HCT116 (cell line): Measurements from ENCODE around the gene C5orf22. TPM values are rescaled to one million over a fixed set of nuclear protein-coding genes. Genes with fewer than 3 reads are reported as not detected.

Source experiments
- ATAC-seq: fragments of 200-7000 bp; cut with Tn5 transposase; 2 replicates; pipeline ENCODE4 v1.9.1; 2020; ENCODE audit warnings: mild to moderate bottlenecking, moderate library complexity
- BruUV-seq: library from RNA; stranded (reverse); fragments of 400-500 nt; replicated peaks from 2 replicates; lab custom pipeline; 2021; lab: Mats Ljungman, UMichigan
- CTCF ChIA-PET: fragments of 300-600 bp; sonication (Branson Sonifier 250); formaldehyde crosslinking; loops from one replicate; lab custom pipeline; 2021; ENCODE audit warnings: antibody characterized with exemption; lab: Charles Lee
- POLR2A ChIA-PET: fragments of 300-600, 350-600 bp; sonication (Branson Sonifier 250); formaldehyde crosslinking; loops from one replicate; lab custom pipeline; 2021; ENCODE audit warnings: antibody characterized with exemption; lab: Charles Lee
- RAD21 ChIA-PET, 2 experiments: fragments of 300-600 bp; sonication (Branson Sonifier 250); formaldehyde crosslinking; loops; one replicate each; lab custom pipeline; 2023; ENCODE audit warnings: low total read pairs in 2 of 2; ENCODE audit not compliant: uncharacterized antibody in 2 of 2, unreplicated experiment in 2 of 2, low non-redundant PET in 1 of 2; lab: Charles Lee
- DNase-seq: peaks from one replicate; pipeline ENCODE4 v3.0.0-alpha.2; 2010; ENCODE audit warnings: low read depth, low spot score
- H2AFZ ChIP-seq: fragments of 200-600 bp; shearing (Covaris generic), sonication (generic); 2 replicates; pipeline ENCODE4 v1.6.1; 2017; ENCODE audit warnings: low read depth, mixed run types, mixed read lengths, antibody characterized with exemption, low read length; ENCODE audit not compliant: poor library complexity, severe bottlenecking
- H3K27ac ChIP-seq: 2 replicates; pipeline ENCODE4 v1.5.1; 2012; ENCODE audit warnings: low read depth, low read length
- H3K27me3 ChIP-seq: fragments of 200-600 bp; sonication (generic); 2 replicates; pipeline ENCODE4 v1.6.1; 2016; ENCODE audit warnings: mixed run types, low read length, mixed read lengths; ENCODE audit not compliant: insufficient read depth
- H3K36me3 ChIP-seq, 2 experiments: fragments of 200-500 bp in 1 of 2; fragments of 200-600 bp in 1 of 2; sonication (Bioruptor generic) in 1 of 2; sonication (generic) in 1 of 2; 2 replicates each; pipeline versions ENCODE4 v1.5.1 to v1.6.1; 2014 to 2016; ENCODE audit warnings: low read length in 2 of 2, inconsistent platforms in 1 of 2, mixed read lengths in 1 of 2, mixed run types in 1 of 2; ENCODE audit not compliant: insufficient read depth in 2 of 2, control insufficient read depth in 1 of 2
- H3K4me1 ChIP-seq, 2 experiments: fragments of 200-600 bp in 1 of 2; sonication (generic) in 1 of 2; 2 replicates each; pipeline versions ENCODE4 v1.5.1 to v1.6.1; 2012 to 2017; ENCODE audit warnings: low read length in 2 of 2, inconsistent platforms in 1 of 2, mild to moderate bottlenecking in 1 of 2, mixed read lengths in 1 of 2, mixed run types in 1 of 2, moderate library complexity in 1 of 2; ENCODE audit not compliant: insufficient read depth in 2 of 2, control insufficient read depth in 1 of 2
- H3K4me2 ChIP-seq: fragments of 200-600 bp; sonication (generic); 2 replicates; pipeline ENCODE4 v1.6.1; 2017; ENCODE audit warnings: mixed run types, low read length, mixed read lengths
- H3K4me3 ChIP-seq, 2 experiments: fragments of 200-600 bp in 1 of 2; sonication (generic) in 1 of 2; replicated peaks in 1 of 2; 2 replicates each; pipeline ENCODE4 v1.5.1; 2011 to 2016; ENCODE audit warnings: low read length in 2 of 2, control low read depth in 1 of 2, low read depth in 1 of 2, mild to moderate bottlenecking in 1 of 2, mixed read lengths in 1 of 2, mixed run types in 1 of 2
- H3K79me2 ChIP-seq: fragments of 200-600 bp; sonication (generic); 2 replicates; pipeline ENCODE4 v1.6.1; 2017; ENCODE audit warnings: mild to moderate bottlenecking, mixed run types, low read length, moderate library complexity, mixed read lengths; ENCODE audit not compliant: insufficient read depth
- H3K9ac ChIP-seq: fragments of 200-600 bp; sonication (generic); 2 replicates; pipeline ENCODE4 v1.6.1; 2016; ENCODE audit warnings: low read length, mixed read lengths
- H3K9me2 ChIP-seq: fragments of 200-600 bp; sonication (generic), shearing (Covaris generic); 2 replicates; pipeline ENCODE4 v1.6.1; 2017; ENCODE audit warnings: mixed run types, mild to moderate bottlenecking, moderate library complexity; ENCODE audit not compliant: insufficient read depth
- H3K9me3 ChIP-seq, 2 experiments: fragments of 200-500 bp in 1 of 2; fragments of 200-600 bp in 1 of 2; sonication (Bioruptor generic) in 1 of 2; sonication (generic) in 1 of 2; 2 replicates each; pipeline ENCODE4 v1.6.1; 2014 to 2017; ENCODE audit warnings: low read length in 2 of 2, mixed read lengths in 2 of 2, inconsistent platforms in 1 of 2, low read depth in 1 of 2, mild to moderate bottlenecking in 1 of 2, mixed run types in 1 of 2, moderate library complexity in 1 of 2; ENCODE audit not compliant: control insufficient read depth in 1 of 2, insufficient read depth in 1 of 2
- H4K20me1 ChIP-seq: fragments of 200-600 bp; sonication (generic), shearing (Covaris generic); 2 replicates; pipeline ENCODE4 v1.6.1; 2017; ENCODE audit warnings: mixed run types, mild to moderate bottlenecking, moderate library complexity; ENCODE audit not compliant: insufficient read depth
- CBX3 ChIP-seq: IDR thresholded peaks from 2 replicates; pipeline ENCODE4 v1.6.1; 2012; ENCODE audit warnings: low read depth
- CEBPB ChIP-seq: IDR thresholded peaks from 2 replicates; pipeline ENCODE4 v1.6.1; 2012; ENCODE audit warnings: low read depth
- CTCF ChIP-seq, 3 experiments: fragments of 200-600 bp in 1 of 3; sonication (generic) in 1 of 3; IDR thresholded peaks in 2 of 3; conservative IDR thresholded peaks in 1 of 3; 2 replicates each; pipeline ENCODE4 v1.5.1; 2012 to 2017; ENCODE audit warnings: low read depth in 2 of 3, low read length in 2 of 3, antibody characterized with exemption in 1 of 3, borderline replicate concordance in 1 of 3, control low read depth in 1 of 3, mild to moderate bottlenecking in 1 of 3, mixed read lengths in 1 of 3, mixed run types in 1 of 3, moderate library complexity in 1 of 3; ENCODE audit not compliant: insufficient read depth in 1 of 3
- EGR1 ChIP-seq: IDR thresholded peaks from 2 replicates; pipeline ENCODE4 v1.6.1; 2012; ENCODE audit warnings: low read depth
- ELF1 ChIP-seq: IDR thresholded peaks from 2 replicates; pipeline ENCODE4 v1.6.1; 2012; ENCODE audit warnings: low read depth, borderline replicate concordance
- EZH2 ChIP-seq: fragments of 200-600 bp; sonication (generic); IDR thresholded peaks from 2 replicates; pipeline ENCODE4 v1.6.1; 2017; ENCODE audit warnings: antibody characterized with exemption, mixed run types
- FOSL1 ChIP-seq: IDR thresholded peaks from 2 replicates; pipeline ENCODE4 v1.6.1; 2012; ENCODE audit warnings: low read depth
- JUND ChIP-seq: IDR thresholded peaks from 2 replicates; pipeline ENCODE4 v1.6.1; 2012
- POLR2A ChIP-seq: IDR thresholded peaks from 2 replicates; pipeline ENCODE4 v1.7.0; 2011; ENCODE audit warnings: borderline replicate concordance; ENCODE audit not compliant: insufficient read depth, insufficient read length; ENCODE audit errors: extremely low read depth
- POLR2AphosphoS5 ChIP-seq: IDR thresholded peaks from 2 replicates; pipeline ENCODE4 v1.6.1; 2011; ENCODE audit warnings: mild to moderate bottlenecking, low read depth, low read length, moderate library complexity
- SP1 ChIP-seq: IDR thresholded peaks from 2 replicates; pipeline ENCODE4 v1.6.1; 2012; ENCODE audit warnings: low read depth
- SRF ChIP-seq: IDR thresholded peaks from 2 replicates; pipeline ENCODE4 v1.6.1; 2012; ENCODE audit warnings: low read depth
- TCF7L2 ChIP-seq: IDR thresholded peaks from 2 replicates; pipeline ENCODE4 v1.7.0; 2011; ENCODE audit warnings: borderline replicate concordance, inconsistent platforms; ENCODE audit not compliant: insufficient read depth, insufficient read length; ENCODE audit errors: extremely low read depth
- ZFX ChIP-seq: fragments of 450-650 bp; IDR thresholded peaks from 2 replicates; pipeline ENCODE4 v1.6.1; 2017
- ZNF274 ChIP-seq: fragments of 200-500 bp; sonication (Bioruptor generic); IDR thresholded peaks from 2 replicates; pipeline ENCODE4 v1.6.1; 2014; ENCODE audit warnings: mild to moderate bottlenecking, low read depth, low read length, inconsistent platforms
- intact Hi-C: fragments of 100-400 bp; cut with micrococcal nuclease; formaldehyde crosslinking; loops from 2 replicates; pipeline ENCODE4 v1.10.0; 2022
- total RNA-seq: library from RNA; stranded (reverse); gene quantifications from one replicate; pipeline ENCODE4 v1.2.1, GENCODE V29; 2021; ENCODE audit not compliant: unreplicated experiment
- TF ChIP-seq, protein P1 (sequence below): IDR thresholded peaks from 2 replicates; pipeline ENCODE4 v1.6.1; 2012; ENCODE audit warnings: low read depth

Gene C5orf22
- total RNA-seq, 1 experiment from 2014 or later = 22.9 TPM

GRCh38 chr5:31604644-31605043, 72.5 kb downstream of the C5orf22 start:
- H3K9ac ChIP-seq = no peak overlapping the region
- no peak overlapping the region for H2AFZ ChIP-seq
- ChIA-PET CTCF (no interaction called here), RAD21 (interaction anchor here in 1 of 2 experiments (0.7 kb wide), 1 partner anchor 71 kb away, joined by 4 read pairs; no protein-coding TSS in a partner anchor), POLR2A (interaction anchor here (1.1 kb wide), 1 partner anchor 12 kb away, joined by 3 read pairs; no protein-coding TSS in a partner anchor)
- H4K20me1 ChIP-seq = no peaks in the 10 kb centered on the region
- DNase-seq (no peak), ATAC-seq (no peak)
- H3K79me2 ChIP-seq = no peaks in the 10 kb centered on the region
- H3K4me1 ChIP-seq = no peaks in the 10 kb centered on the region
- intact Hi-C loops = no loop called here
- no peaks in the 10 kb centered on the region for H3K36me3 ChIP-seq
- H3K27me3 ChIP-seq = no peaks in the 10 kb centered on the region
- H3K4me3 ChIP-seq = no peak overlapping the region
- BruUV-seq = no TSS peak
- H3K27ac ChIP-seq = no peak overlapping the region
- TF ChIP-seq, protein P1, sequence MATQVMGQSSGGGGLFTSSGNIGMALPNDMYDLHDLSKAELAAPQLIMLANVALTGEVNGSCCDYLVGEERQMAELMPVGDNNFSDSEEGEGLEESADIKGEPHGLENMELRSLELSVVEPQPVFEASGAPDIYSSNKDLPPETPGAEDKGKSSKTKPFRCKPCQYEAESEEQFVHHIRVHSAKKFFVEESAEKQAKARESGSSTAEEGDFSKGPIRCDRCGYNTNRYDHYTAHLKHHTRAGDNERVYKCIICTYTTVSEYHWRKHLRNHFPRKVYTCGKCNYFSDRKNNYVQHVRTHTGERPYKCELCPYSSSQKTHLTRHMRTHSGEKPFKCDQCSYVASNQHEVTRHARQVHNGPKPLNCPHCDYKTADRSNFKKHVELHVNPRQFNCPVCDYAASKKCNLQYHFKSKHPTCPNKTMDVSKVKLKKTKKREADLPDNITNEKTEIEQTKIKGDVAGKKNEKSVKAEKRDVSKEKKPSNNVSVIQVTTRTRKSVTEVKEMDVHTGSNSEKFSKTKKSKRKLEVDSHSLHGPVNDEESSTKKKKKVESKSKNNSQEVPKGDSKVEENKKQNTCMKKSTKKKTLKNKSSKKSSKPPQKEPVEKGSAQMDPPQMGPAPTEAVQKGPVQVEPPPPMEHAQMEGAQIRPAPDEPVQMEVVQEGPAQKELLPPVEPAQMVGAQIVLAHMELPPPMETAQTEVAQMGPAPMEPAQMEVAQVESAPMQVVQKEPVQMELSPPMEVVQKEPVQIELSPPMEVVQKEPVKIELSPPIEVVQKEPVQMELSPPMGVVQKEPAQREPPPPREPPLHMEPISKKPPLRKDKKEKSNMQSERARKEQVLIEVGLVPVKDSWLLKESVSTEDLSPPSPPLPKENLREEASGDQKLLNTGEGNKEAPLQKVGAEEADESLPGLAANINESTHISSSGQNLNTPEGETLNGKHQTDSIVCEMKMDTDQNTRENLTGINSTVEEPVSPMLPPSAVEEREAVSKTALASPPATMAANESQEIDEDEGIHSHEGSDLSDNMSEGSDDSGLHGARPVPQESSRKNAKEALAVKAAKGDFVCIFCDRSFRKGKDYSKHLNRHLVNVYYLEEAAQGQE = no peak
- TF ChIP-seq EGR1 (no peak), POLR2AphosphoS5 (no peak), ELF1 (no peak), TCF7L2 (no peak), CEBPB (no peak), SP1 (no peak), POLR2A (no peak), CBX3 (no peak), FOSL1 (no peak), EZH2 (no peak), CTCF (IDR thresholded peaks at IDR 0.05 in 2 of 3, conservative IDR thresholded peaks at IDR 0.05 in 1 of 3; ENCODE audit: borderline replicate concordance in 1 of 3, insufficient read depth in 1 of 3, low read depth in 2 of 3, low read length in 2 of 3) (no peak), JUND (no peak), SRF (no peak), ZFX (no peak), ZNF274 (no peak)
- no peaks in the 10 kb centered on the region for H3K9me3 ChIP-seq
- no peak overlapping the region for H3K4me2 ChIP-seq
- H3K9me2 ChIP-seq = no peaks in the 10 kb centered on the region
